MV-4-11 (cell line): ENCODE measurements around the gene HOXC11.

Experiments
- DNase-seq: peaks from one replicate; lab custom pipeline; 2025; lab: John Stamatoyannopoulos, UW

HOXC11 gene

DNA sequence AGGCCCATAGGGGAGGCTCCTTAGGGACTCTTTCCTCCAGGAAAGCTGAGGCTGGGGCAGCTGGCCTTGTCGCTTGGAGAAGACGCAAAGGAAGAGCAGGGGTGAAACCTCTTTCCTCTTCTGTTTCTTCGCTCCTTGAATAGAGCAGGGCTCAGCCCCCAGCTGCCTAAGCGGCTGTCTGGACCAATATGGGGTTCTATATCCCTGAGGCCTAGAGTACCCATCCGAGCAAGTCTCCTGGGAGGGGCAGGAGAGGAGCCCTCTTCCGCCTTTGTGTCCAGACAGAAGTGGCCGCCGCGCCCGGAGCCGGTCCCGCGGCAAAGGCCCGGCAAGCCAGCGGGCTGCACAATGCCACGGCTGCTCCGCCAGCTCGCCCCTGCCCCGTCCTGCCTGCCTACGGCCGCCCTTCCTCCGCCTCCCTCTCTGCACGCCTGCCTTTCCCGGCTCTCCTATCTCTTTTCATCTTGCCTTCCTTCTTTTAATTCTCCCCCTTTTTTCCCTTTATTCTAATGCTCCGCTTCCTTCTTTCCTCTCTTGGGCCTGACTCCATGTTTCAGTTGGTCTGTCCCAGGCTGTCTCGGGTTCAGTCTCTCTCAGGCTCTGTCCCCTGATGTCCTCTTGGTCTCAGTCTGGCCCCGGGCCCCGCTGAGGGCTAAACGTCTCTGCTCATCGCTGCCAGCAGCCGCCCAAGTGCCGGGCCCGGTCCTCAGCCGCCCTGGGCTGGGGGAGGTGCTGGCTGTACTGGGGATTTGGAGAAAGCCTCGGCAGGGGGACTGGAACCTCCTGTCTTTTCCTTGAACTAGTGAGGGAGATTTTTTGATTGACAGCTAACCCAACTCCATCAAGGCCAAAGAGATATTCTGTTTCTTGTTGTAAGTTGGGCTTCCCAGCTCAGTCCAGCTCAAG, 24.5 kb downstream of the HOXC11 start:
- DNase-seq = no peak

- DNase-seq = no peak
These were observed 25.4 kb downstream of the HOXC11 start for GRCh38 chr12:53998110-53998899.

- DNase-seq = no peak
These were observed 25.9 kb downstream of the HOXC11 start for GRCh38 chr12:53998900-53999236.

DNA sequence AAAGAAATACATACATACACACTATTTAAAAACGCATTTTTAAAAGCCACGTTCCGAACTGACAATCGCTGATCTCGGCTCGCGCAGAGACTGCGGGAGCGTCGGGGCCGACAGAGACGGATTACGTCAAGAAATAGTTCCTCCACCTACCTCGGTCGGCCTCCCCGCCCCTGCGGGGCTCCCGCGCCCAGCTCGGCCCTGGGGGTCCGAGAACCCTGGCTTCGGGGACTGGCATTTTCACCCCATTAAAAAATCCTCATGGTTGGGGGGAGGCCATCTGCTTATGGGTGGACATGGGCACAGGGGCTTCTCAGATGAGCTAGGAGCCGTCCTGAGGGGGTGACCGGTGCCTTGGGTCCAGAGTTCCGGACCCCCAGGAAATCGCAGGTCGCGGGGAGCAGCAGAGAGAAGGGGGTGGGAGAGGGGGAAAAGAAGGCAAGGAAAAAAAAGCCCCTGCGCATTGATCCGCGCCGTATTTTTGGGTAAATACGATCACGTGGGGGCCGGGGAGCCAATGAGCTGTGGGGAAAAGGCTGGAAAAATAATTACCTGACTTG, 26.7 kb downstream of the HOXC11 start:
- DNase-seq = no peak

DNA sequence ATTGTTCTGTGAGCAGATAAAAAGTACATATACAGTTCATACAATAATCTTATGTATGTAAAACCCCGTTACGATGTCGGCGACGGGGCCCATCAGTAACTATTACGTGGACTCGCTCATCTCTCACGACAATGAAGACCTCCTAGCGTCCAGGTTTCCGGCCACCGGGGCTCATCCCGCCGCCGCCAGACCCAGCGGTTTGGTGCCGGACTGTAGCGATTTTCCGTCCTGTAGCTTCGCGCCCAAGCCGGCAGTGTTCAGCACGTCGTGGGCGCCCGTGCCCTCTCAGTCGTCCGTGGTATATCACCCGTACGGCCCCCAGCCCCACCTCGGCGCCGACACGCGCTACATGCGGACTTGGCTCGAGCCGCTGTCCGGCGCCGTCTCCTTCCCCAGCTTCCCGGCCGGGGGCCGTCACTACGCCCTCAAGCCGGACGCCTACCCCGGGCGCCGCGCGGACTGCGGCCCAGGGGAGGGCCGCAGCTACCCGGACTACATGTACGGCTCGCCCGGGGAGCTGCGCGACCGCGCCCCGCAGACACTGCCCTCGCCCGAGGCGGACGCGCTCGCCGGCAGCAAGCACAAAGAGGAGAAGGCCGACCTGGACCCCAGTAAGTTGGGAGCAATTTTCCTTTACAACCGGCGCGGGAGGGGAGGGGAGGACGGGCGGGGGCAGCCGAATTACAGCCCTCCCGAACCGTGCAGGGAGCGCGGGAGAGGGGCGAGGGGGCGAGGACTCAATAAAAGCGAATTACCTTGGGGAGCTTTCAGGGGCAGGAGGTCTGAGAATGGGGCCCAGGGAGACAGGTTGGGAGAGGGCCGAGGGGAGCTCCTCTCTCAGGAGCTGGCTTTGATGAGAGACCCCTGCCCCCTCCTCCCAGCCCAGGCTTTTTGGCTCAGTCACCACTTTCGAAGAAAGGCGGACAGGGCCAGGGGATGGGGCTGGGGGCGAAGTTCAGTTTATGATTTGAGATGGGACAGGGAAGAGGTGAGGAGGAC, 27.5 kb downstream of the HOXC11 start, which contains the start of gene HOXC9:
Gene HOXC9 (plus strand): TSS at position 46 of the 999 bp plus-strand sequence. CDS start 28 bp downstream, at position 74.
- no peak for DNase-seq

GRCh38 chr12:54001283-54002187, 28.6 kb downstream of the HOXC11 start:
- DNase-seq = no peak

DNA sequence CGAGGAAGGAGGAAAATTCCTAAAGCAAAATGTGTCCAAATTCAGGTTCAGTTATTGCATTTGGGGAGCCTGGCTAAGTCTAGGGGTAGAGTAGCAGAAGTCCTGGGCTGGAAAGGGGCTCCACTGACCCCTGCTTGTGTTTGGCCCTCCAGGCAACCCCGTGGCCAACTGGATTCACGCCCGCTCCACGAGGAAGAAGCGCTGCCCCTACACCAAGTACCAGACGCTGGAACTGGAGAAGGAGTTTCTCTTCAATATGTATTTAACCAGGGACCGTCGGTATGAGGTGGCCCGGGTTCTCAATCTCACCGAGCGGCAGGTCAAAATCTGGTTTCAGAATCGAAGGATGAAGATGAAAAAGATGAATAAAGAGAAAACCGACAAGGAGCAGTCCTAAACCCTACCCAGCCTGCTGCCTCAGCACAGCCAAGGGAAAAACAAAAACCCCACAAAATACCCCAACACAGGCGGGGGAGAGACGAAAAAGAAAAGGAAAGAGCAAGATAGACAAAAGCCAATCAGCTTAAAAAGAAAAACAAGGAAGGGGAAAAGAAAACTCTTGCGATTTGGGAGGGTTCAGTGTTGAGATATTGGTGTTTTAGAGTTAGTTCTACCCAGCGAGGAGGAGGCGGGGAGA, 29.5 kb downstream of the HOXC11 start:
- no peak for DNase-seq

GRCh38 chr12:54002915-54003389, 30.0 kb downstream of the HOXC11 start:
- DNase-seq = no peak

GRCh38 chr12:54003625-54004024, 30.7 kb downstream of the HOXC11 start:
- DNase-seq = no peak

GRCh38 chr12:54004063-54004840, 31.3 kb downstream of the HOXC11 start:
- DNase-seq = no peak

DNA sequence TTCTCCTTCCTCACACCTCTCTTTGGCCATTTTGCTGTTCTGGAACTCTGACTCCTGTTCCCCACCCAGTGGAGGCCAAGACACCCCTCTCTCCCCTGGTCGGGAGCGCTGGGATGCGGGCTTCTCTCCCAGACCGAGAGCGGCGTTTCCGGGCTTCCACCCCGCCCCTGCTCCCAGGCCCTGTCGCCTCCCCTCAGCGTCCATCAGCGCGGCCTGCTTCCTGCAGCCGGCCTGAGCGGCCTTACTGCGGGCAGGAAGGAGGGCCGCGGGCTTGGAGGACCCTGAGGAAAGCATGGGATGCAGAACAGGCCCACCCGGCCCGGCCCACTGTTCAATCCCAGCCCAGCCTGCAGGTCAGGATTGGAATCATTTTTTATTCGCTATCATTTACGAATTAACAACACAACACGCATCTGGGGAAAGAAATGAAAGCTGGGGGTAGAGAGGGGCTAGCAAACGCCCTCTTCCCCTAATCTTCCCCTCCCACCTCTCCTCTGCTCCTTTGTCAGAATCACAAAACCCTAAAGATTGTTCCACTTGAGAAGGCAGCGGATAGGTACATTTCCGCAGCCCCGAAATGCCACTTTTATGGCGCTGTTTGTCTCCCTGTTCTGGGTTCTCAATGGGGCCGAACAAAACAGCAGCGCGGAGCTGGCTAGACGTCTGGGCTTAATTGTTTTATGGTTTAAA, 32.1 kb downstream of the HOXC11 start:
- no peak for DNase-seq

DNA sequence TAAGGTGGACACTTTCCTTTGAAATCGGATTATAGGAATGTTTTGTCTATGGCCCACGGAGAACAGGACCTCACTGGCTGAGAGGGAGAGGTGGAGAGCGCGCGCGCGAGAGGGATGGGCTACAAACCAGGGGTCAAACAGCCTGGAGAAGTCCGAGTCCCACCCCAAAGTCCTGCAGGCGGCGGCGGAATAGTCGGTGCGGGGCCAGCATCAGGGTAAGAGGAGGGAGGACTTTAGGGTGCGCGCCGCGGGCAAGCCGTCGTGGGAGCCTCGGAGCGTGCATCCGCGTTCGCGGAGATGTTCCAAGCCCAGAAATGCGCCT, 32.6 kb downstream of the HOXC11 start:
- no peak for DNase-seq

GRCh38 chr12:54005853-54006558, 33.1 kb downstream of the HOXC11 start:
- DNase-seq = peak; percentile 50

DNA sequence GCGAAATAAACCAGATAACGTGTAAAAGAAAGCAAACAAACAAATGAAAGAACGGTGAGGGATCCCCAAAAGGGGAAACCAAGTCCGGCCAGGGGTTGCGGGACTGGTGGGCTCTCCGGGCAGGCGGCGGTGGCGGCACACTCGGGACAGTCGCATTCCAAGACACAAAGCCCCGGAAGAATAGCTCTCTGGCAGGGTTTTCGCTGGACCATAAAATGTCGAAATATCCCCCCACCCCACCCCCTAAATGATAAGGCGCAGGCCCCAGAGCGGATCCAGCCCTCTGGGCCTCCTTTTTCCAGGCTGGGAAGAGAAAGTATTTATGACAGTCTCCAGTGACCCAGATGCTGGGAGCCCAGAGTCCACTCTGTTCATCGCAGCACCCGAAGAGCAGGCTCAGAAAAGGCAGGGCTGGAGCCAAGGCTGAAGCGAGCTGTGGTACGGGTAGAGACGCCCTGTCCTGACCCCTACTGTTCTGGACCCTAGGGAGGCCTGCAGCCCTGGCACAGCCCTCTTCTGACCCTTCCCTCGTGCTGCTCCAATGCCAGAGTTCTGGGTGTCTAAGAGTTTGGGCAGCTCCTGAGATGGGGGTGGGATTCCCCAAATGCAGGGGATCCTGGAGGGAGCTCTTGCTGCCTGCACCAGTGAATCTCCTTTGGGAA, 33.8 kb downstream of the HOXC11 start:
- no peak for DNase-seq

DNA sequence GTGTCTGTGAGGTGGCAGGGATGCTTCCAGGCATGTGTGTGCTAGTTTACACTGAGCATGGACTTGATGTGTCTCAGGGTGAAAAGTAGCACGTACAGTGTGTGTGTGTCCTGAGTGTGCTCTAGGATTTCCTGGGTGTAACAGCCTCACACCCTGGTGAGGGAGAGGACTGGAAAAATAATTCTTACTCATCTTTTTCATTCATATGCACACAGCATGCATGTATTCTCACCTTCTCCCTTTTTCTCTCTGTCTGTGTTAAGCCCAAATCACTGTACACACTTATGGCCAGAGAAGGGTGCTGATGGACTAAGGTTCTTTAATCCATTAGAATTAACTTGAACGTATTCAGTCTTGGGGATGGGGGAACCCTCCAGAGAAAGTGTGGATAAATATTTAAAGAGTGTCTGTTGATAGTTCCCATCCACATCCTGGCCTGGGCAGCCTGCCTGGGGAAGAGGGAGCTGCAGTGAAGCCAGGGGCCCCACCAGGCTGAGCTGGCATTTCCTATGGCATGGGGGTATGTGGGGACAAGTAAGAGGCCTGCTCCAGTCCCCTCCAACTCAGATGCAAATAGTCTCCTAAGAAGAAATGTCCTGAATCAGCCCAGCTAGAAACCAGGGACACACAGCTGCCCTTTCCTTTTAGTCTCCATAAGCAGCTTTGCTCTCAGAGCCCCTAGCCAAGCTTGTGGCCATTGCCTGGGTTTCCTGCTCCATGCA, 34.8 kb downstream of the HOXC11 start:
- no peak for DNase-seq

- no peak for DNase-seq
These were observed 35.3 kb downstream of the HOXC11 start for GRCh38 chr12:54008260-54008552.
